ENCODE data around the gene PLIN3. TPM values are rescaled to one million over a fixed set of nuclear protein-coding genes. Genes with fewer than 3 reads are reported as not detected.
"Not testable (repeated sequence)": the region's sequence is repeated elsewhere in the genome, so short reads cannot be mapped to it uniquely, and the experiment has no call there.

PLIN3 gene
- total RNA-seq, 1 experiment from 2014 or later = 36.9 TPM

GRCh38 chr19:4815426-4816201 is 51.9 kb downstream of the PLIN3 start:
- peak; percentile 91 for DNase-seq (ENCODE audit: extremely low read depth, low read depth)

GRCh38 chr19:4814625-4815425 is 52.6 kb downstream of the PLIN3 start:
- DNase-seq (ENCODE audit: extremely low read depth, low read depth) = no peak

- peak; percentile 64 for DNase-seq (ENCODE audit: extremely low read depth, low read depth)
These were observed 55.9 kb downstream of the PLIN3 start for GRCh38 chr19:4811328-4812131.

GRCh38 chr19:4807188-4807587 is 60.3 kb downstream of the PLIN3 start:
- DNase-seq (ENCODE audit: extremely low read depth, low read depth) = no peak

- DNase-seq (ENCODE audit: extremely low read depth, low read depth) = no peak
These were observed 61.1 kb downstream of the PLIN3 start for GRCh38 chr19:4806384-4806783.

- DNase-seq (ENCODE audit: extremely low read depth, low read depth) = not testable (repeated sequence)
These were observed 62.3 kb downstream of the PLIN3 start for GRCh38 chr19:4805140-4805539.

- DNase-seq (ENCODE audit: extremely low read depth, low read depth) = peak; percentile 58
These were observed 63.5 kb downstream of the PLIN3 start for GRCh38 chr19:4803736-4804695.

GRCh38 chr19:4802711-4803110 is 64.8 kb downstream of the PLIN3 start:
- no peak for DNase-seq (ENCODE audit: extremely low read depth, low read depth)

GRCh38 chr19:4801085-4801619 is 66.3 kb downstream of the PLIN3 start:
- no peak for DNase-seq (ENCODE audit: extremely low read depth, low read depth)

- no peak for DNase-seq (ENCODE audit: extremely low read depth, low read depth)
These were observed 66.8 kb downstream of the PLIN3 start for GRCh38 chr19:4800591-4801081.

- DNase-seq (ENCODE audit: extremely low read depth, low read depth) = no peak
These were observed 72.1 kb downstream of the PLIN3 start for GRCh38 chr19:4795400-4795799.

- no peak for DNase-seq (ENCODE audit: extremely low read depth, low read depth)
These were observed 72.5 kb downstream of the PLIN3 start for GRCh38 chr19:4794971-4795370.

- not testable (repeated sequence) for DNase-seq (ENCODE audit: extremely low read depth, low read depth)
These were observed 74.2 kb downstream of the PLIN3 start for GRCh38 chr19:4793278-4793677.

- not testable (repeated sequence) for DNase-seq (ENCODE audit: extremely low read depth, low read depth)
These were observed 74.6 kb downstream of the PLIN3 start for GRCh38 chr19:4792866-4793195.

- DNase-seq (ENCODE audit: extremely low read depth, low read depth) = not testable (repeated sequence)
These were observed 75.2 kb downstream of the PLIN3 start for GRCh38 chr19:4792019-4792865.

- peak; percentile 100 for DNase-seq (ENCODE audit: extremely low read depth, low read depth)
These were observed 76.1 kb downstream of the PLIN3 start, which contains the start of gene FEM1A for GRCh38 chr19:4791183-4792018. FEM1A (plus strand) TSS chr19:4791734; CDS start chr19:4791855, 121 bp downstream.
